Common myeloid progenitor, CD34-positive (primary cell): ENCODE data around the gene TAF12.
"Not testable (repeated sequence)": the region's sequence is repeated elsewhere in the genome, so short reads cannot be mapped to it uniquely, and the experiment has no call there.

Source experiments
- CTCF ChIA-PET: fragments of 350-600 bp; sonication (Branson Sonifier 250); formaldehyde crosslinking; loops from one replicate; lab custom pipeline; 2021; ENCODE audit warnings: antibody characterized with exemption; lab: Charles Lee
- POLR2A ChIA-PET: fragments of 350-600 bp; sonication (Branson Sonifier 250); formaldehyde crosslinking; loops from one replicate; lab custom pipeline; 2021; ENCODE audit warnings: antibody characterized with exemption; lab: Charles Lee
- DNase-seq, 3 donors: peaks; one replicate each; pipeline versions ENCODE4 v3.0.0 to v3.0.0-alpha.2; 2013
- H3K27ac ChIP-seq, 2 experiments: 1 replicate in 1 of 2; 2 replicates in 1 of 2; pipeline ENCODE4 v1.7.0; 2013; ENCODE audit warnings: inconsistent platforms in 2 of 2, low read length in 2 of 2, mild to moderate bottlenecking in 2 of 2, low read depth in 1 of 2, moderate library complexity in 1 of 2; ENCODE audit not compliant: severe bottlenecking in 2 of 2, insufficient read depth in 1 of 2, poor library complexity in 1 of 2
- H3K27me3 ChIP-seq, 5 experiments: replicated peaks in 2 of 5; 1 replicate in 3 of 5; 2 replicates in 2 of 5; pipeline versions ENCODE4 v1.6.1 to v1.7.0; 2013; ENCODE audit warnings: low read length in 4 of 5, mild to moderate bottlenecking in 2 of 5, moderate library complexity in 2 of 5, inconsistent platforms in 1 of 5; ENCODE audit not compliant: insufficient read depth in 5 of 5, control insufficient read depth in 4 of 5
- H3K36me3 ChIP-seq, 4 experiments: 1 replicate in 2 of 4; 2 replicates in 2 of 4; pipeline versions ENCODE4 v1.6.1 to v1.7.0; 2013; ENCODE audit warnings: low read length in 3 of 4, control low read depth in 1 of 4, mild to moderate bottlenecking in 1 of 4; ENCODE audit not compliant: control insufficient read depth in 4 of 4, insufficient read depth in 4 of 4
- H3K4me1 ChIP-seq, 4 experiments: 1 replicate in 3 of 4; 2 replicates in 1 of 4; pipeline versions ENCODE4 v1.6.1 to v1.7.1; 2013; ENCODE audit warnings: low read length in 3 of 4, mild to moderate bottlenecking in 3 of 4, control low read depth in 1 of 4, inconsistent platforms in 1 of 4, moderate library complexity in 1 of 4; ENCODE audit not compliant: control insufficient read depth in 4 of 4, insufficient read depth in 4 of 4; ENCODE audit errors: control extremely low read depth in 1 of 4
- H3K4me3 ChIP-seq, 7 experiments: 1 replicate in 4 of 7; 2 replicates in 3 of 7; pipeline versions ENCODE4 v1.5.1 to v1.7.0; 2013; ENCODE audit warnings: mild to moderate bottlenecking in 7 of 7, low read length in 6 of 7, moderate library complexity in 6 of 7, inconsistent platforms in 2 of 7, low read depth in 2 of 7, control low read depth in 1 of 7; ENCODE audit not compliant: insufficient read depth in 4 of 7, control insufficient read depth in 1 of 7; ENCODE audit errors: extremely low read depth in 1 of 7
- H3K9me3 ChIP-seq, 5 experiments: 1 replicate in 4 of 5; 2 replicates in 1 of 5; pipeline versions ENCODE4 v1.6.1 to v1.7.1; 2013; ENCODE audit warnings: low read length in 4 of 5, mild to moderate bottlenecking in 2 of 5, inconsistent platforms in 1 of 5, low read depth in 1 of 5, moderate library complexity in 1 of 5; ENCODE audit not compliant: control insufficient read depth in 4 of 5, insufficient read depth in 2 of 5; ENCODE audit errors: control extremely low read depth in 1 of 5
- WGBS: methylation state at CpG from one replicate; pipeline ENCODE4 v1.1.5; 2013; ENCODE audit not compliant: insufficient coverage; 5-methylcytosine and 5-hydroxymethylcytosine counted together

The TAF12 gene

DNA sequence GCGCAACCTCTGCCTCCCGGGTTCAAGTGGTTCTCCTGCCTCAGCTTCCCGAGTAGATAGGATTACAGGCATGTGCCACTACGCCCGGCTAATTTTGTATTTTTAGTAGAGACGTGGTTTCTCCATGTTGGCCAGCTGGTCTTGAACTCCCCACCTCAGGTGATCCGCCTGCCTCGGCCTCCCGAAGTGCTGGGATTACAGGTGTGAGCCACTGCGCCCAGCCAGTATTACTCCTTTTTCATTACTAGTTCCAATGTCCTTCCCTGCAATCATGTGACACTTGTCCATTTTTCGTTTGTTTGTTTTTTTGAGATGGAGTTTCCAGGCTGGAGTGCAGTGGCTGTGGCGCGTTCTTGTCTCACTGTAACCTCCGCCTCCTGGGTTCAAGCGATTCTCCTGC, 30.1 kb upstream of the TAF12 start:
- CTCF ChIA-PET, DNase-seq, H3K9me3 ChIP-seq, POLR2A ChIA-PET, H3K4me3 ChIP-seq, H3K27me3 ChIP-seq, H3K36me3 ChIP-seq, H3K27ac ChIP-seq: not testable (repeated sequence)
- 97% methylated on average over 15 of the region's 15 CpGs for WGBS
- peaks cover 9 to 12% (median 12%) of the 10 kb centered on the region in 4 experiments for H3K4me1 ChIP-seq

DNA sequence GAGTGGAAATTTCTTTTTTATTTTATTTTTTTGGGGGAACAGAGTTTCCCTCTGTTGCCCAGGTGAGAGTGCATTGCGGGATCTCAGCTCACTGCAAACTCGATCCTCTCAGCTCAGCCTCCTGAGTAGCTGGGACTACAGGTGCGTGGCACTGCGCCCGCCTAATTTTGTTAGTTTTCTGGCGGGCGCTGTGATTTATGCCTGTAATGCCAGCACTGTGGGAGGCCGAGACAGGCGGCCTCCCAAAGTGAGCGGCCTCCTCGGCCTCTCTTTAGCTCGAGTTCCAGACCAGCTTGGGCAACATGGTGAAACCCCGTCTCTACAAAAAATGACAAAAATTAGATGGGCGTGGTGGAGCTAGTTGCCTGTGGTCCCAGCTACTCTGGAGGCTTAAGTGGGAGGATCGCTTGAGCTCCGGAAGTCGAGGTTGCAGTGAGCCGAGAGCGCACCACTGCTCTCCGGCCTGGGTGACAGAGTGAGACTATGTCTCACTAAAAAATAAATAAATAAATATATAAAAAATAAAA, 28.4 kb upstream of the TAF12 start:
- DNase-seq, result no peak
- Histone ChIP-seq H3K4me1 (peaks cover 10 to 19% (median 15%) of the 10 kb centered on the region in 4 experiments), H3K9me3 (no peaks in the 10 kb centered on the region), H3K4me3 (no peak overlapping the region), H3K36me3 (peaks cover 0 to 4% (median 3%) of the 10 kb centered on the region in 4 experiments), H3K27me3 (no peaks in the 10 kb centered on the region), H3K27ac (no peak overlapping the region)
- 96% methylated on average over 14 of the region's 20 CpGs for WGBS
- ChIA-PET CTCF (interaction anchor here (0.9 to 1.4 kb wide), 3 partner anchors 9 to 57 kb away, joined by 3 to 4 read pairs (median 3); no protein-coding TSS in a partner anchor), POLR2A (interaction anchor here (0.6 to 1.0 kb wide), 2 partner anchors 28 to 374 kb away, joined by 3 to 6 read pairs; partner anchors contain the start of gene TAF12)

DNA sequence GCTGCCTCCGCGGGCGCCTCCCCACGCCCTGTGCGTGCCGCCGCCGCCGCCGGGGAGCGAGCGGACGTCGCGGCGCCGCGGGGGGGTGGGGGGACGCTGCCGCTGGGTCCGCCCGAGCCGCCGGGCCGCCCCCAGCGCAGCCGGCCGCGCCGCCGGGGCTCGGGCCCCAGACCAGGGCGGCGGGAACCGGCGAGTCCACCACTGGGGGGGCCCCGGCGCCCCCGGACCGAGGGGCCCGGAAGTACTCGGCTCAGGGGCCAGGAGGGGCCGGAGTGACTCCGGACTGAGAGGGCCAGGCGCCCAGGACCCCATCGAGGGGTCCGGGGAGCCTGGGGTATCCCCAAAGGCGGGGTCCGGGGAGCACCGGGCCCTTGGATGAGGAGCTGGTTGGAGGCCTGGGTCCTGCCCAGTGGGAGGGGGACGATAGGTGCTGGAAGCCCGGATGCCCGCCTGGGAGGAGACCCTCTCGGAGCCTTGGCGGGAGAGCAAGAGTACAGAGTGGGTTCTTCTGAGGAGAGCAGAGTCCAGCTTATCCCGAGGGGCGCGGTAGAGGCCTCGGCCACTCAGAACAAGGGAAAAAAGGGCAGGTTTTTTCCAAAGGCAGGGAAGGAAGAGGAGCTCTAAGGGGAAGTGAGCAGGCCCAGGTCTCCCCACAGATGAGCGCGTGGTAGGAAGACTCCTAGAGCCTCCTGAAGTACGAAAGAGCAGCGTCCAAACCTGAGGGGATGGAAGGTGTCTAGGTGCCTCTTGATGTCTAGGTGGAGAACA, 26.3 kb upstream of the TAF12 start:
- CTCF ChIA-PET, result interaction anchor here (1.3 to 1.5 kb wide), 2 partner anchors 14 to 20 kb away, joined by 3 read pairs; partner anchors contain the start of gene RNU11

DNA sequence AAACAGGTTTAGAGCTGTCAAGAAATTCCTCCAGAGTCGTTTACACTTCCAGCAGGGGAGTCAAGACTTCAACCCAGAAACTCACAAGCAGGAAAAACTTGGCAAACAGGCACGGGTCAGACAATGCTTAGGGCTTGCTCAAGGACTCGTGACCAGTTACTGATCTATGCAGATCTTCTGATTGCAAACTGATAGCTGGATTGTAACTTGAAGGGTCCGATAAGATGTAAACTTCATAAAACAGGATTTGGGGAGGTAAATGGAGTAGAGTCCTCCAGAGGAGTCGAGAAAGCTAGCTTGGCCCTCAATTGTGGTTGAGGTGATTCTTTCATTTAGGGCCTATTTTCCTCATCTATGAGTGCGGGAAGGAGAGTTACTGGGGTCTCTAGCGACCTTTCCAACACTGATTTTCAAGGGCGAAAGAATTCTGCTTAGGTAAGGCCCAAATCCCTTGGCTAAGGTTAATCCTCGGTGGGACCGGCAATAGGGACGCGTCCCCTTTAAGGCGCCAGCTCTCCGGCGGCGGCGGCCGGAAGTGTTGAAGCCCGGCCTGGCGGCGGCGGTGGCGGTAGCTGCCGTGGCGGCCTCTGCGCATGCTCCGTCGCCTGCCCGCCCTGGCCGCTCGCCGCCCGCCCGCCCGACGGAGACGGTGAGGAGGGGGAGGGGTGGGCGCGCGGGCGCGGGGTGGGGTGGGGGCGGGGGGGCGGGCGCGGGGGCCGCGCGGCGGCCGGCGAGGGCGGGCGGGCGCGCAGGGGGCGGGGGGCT, 25.5 kb upstream of the TAF12 start, which contains the start of gene GMEB1:
Gene GMEB1, plus strand, starts transcription at position 594 of the 765 bp plus-strand sequence. CDS start 14,829 bp downstream, outside the sequence.
- Histone ChIP-seq H3K4me3 (peak within 1 kb of the TSS; percentile 74 to 94 (median 91)), H3K36me3 (no peaks in the 10 kb centered on the region), H3K27ac (peak within 1 kb of the TSS; percentile 90 to 97), H3K4me1 (peaks cover 10 to 19% (median 15%) of the 10 kb centered on the region in 4 experiments), H3K27me3 (no peaks in the 10 kb centered on the region), H3K9me3 (no peaks in the 10 kb centered on the region)
- peak; percentile 80 to 91 (median 89) for DNase-seq
- ChIA-PET CTCF (interaction anchor here (0.9 to 1.5 kb wide), 4 partner anchors 14 to 25 kb away, joined by 3 to 4 read pairs (median 3); partner anchors contain the start of genes RNU11 and TAF12), POLR2A (interaction anchor here (0.5 to 2.4 kb wide), 4 partner anchors 16 to 68 kb away, joined by 3 to 29 read pairs (median 8); partner anchors contain the start of genes RNU11 and YTHDF2)
- WGBS, result 5% methylated on average over 22 of the region's 57 CpGs

More for the DNA sequence above, 26.3 kb upstream of the TAF12 start:
- Histone ChIP-seq H3K4me3 (peak overlapping the region; percentile 74 to 94 (median 91)), H3K27ac (peak overlapping the region; percentile 90 to 97), H3K36me3 (peaks cover 0 to 2% (median 0%) of the 10 kb centered on the region in 4 experiments), H3K4me1 (peaks cover 10 to 19% (median 15%) of the 10 kb centered on the region in 4 experiments), H3K27me3 (no peaks in the 10 kb centered on the region), H3K9me3 (no peaks in the 10 kb centered on the region)
- POLR2A ChIA-PET, result interaction anchor here (0.5 to 2.4 kb wide), 6 partner anchors 17 to 88 kb away, joined by 3 to 29 read pairs (median 7); partner anchors contain the start of genes RNU11 and YTHDF2
- 0% methylated on average over 54 of the region's 63 CpGs for WGBS
- peak; percentile 15 to 57 (median 24) for DNase-seq

DNA sequence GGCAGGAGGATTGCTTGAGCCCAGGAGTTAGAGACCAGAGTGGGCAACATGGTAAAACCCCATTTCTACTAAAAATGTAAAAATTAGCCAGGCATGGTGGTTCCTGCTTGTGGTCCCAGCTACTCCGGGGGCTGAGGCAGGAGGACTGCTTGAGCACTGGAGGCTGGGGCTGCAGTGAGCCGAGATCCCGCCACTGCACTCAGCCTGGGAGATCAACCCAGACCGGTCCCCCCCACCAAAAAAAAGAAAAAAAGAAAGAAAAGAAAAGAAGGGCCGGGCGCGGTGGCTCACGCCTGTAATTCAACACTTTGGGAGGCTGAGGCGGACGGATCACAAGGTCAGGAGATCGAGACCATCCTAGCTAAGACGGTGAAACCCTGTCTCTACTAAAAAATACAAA, 23.9 kb upstream of the TAF12 start:
- 98% methylated on average over 7 of the region's 12 CpGs for WGBS
- DNase-seq, result no peak
- no peak overlapping the region for H3K4me3 ChIP-seq
- ChIA-PET CTCF (interaction anchor here (1.1 kb wide), 1 partner anchor 18 kb away, joined by 3 read pairs; the partner anchor contains the start of gene RNU11), POLR2A (interaction anchor here (1.4 kb wide), 1 partner anchor 18 kb away, joined by 4 read pairs; the partner anchor contains the start of gene RNU11)
- peaks cover 10 to 19% (median 15%) of the 10 kb centered on the region in 4 experiments for H3K4me1 ChIP-seq
- H3K27ac ChIP-seq, result no peak overlapping the region
- no peaks in the 10 kb centered on the region for H3K9me3 ChIP-seq
- H3K36me3 ChIP-seq, result no peaks in the 10 kb centered on the region
- no peaks in the 10 kb centered on the region for H3K27me3 ChIP-seq

DNA sequence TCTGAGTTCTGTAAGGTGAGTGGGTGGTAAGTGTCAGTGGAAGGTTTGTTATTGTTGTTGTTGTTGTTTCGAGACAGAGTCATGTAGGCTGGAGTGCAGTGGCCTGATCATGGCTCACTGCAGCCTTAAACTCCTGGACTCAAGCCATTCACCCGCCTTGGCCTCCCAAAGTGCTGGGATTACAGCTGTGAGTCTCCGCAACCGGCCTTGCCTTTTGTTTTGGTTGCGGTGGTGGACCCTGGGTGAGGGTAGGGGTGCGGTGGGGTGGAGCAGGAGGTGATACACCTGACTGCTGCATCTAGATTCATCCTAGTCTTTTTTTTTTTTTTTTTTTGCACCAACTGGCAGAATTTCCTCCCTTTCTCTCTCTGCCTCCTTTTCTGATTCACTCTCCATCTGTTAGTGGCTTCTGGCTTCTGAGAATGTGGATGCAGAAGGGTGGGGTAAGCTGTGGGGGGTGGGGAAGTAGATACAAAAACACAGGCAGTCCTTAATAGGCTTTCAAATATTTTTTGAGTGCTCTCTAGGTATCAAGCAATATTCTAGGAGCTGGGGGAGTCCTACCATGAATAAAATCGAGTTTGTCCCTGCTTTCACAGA, 21.1 kb upstream of the TAF12 start:
- no peak overlapping the region for H3K27ac ChIP-seq
- DNase-seq, result no peak
- H3K27me3 ChIP-seq, result no peaks in the 10 kb centered on the region
- H3K4me3 ChIP-seq, result no peak overlapping the region
- CTCF ChIA-PET, result interaction anchor here (0.6 to 1.2 kb wide), 2 partner anchors 9 to 123 kb away, joined by 3 to 5 read pairs; no protein-coding TSS in a partner anchor
- POLR2A ChIA-PET, result interaction anchor here (0.6 to 0.7 kb wide), 2 partner anchors 22 to 55 kb away, joined by 4 to 5 read pairs; no protein-coding TSS in a partner anchor
- H3K4me1 ChIP-seq, result peaks cover 5 to 11% (median 8%) of the 10 kb centered on the region in 4 experiments
- H3K36me3 ChIP-seq, result no peaks in the 10 kb centered on the region
- H3K9me3 ChIP-seq, result no peaks in the 10 kb centered on the region
- WGBS, result 93% methylated on average over 3 of the region's 7 CpGs
